ENCODE data around the gene SULT1C4.

DNA sequence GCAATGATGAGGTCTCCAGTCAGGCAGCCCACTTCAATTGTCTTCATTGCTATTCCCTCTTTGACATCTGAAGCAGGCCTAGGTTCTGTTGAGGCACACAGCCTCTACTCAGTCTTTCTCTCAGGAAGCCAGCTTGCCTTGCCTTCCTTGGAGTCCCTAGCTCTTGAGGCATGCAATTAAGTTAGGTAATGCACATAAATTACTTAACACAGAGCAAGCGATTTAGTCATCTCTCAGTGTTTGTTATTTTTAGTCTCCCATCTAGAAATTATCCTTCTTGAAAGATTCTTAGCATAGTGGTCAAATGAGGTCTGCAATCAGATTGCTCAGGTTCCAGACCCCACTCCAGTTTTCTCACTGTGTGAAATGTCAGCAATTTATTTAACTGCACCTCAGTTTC is 32.0 kb downstream of the SULT1C4 start:
- TF ChIP-seq, protein P1, sequence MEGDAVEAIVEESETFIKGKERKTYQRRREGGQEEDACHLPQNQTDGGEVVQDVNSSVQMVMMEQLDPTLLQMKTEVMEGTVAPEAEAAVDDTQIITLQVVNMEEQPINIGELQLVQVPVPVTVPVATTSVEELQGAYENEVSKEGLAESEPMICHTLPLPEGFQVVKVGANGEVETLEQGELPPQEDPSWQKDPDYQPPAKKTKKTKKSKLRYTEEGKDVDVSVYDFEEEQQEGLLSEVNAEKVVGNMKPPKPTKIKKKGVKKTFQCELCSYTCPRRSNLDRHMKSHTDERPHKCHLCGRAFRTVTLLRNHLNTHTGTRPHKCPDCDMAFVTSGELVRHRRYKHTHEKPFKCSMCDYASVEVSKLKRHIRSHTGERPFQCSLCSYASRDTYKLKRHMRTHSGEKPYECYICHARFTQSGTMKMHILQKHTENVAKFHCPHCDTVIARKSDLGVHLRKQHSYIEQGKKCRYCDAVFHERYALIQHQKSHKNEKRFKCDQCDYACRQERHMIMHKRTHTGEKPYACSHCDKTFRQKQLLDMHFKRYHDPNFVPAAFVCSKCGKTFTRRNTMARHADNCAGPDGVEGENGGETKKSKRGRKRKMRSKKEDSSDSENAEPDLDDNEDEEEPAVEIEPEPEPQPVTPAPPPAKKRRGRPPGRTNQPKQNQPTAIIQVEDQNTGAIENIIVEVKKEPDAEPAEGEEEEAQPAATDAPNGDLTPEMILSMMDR (IDR thresholded peaks at IDR 0.05) = no peak
- TF ChIP-seq POLR2A (IDR thresholded peaks at IDR 0.05) = no peak

All from thyroid gland (tissue), 4 donors.